GM12878 (cell line): ENCODE results near the gene FOXR1. TPM values are rescaled to one million over a fixed set of nuclear protein-coding genes. Genes with fewer than 3 reads are reported as not detected.

ENCODE experiments used
- ATAC-seq: fragments of 200-7000 bp; cut with Tn5 transposase; 3 replicates; pipeline ENCODE4 v1.9.1; 2020; ENCODE audit warnings: mild to moderate bottlenecking, moderate library complexity
- BruUV-seq: library from RNA; stranded (reverse); fragments of 400-500 nt; replicated peaks from 2 replicates; lab custom pipeline; 2021; lab: Mats Ljungman, UMichigan
- CTCF ChIA-PET: fragments of 300-600 bp; sonication (Branson Sonifier 250); formaldehyde crosslinking; extraction: SDS; loops from one replicate; lab custom pipeline; 2021; ENCODE audit warnings: inconsistent platforms; lab: Yijun Ruan, JAX
- POLR2A ChIA-PET: fragments of 350-600 bp; formaldehyde crosslinking; extraction: SDS; loops from one replicate; lab custom pipeline; 2021; ENCODE audit warnings: inconsistent platforms; lab: Charles Lee
- RAD21 ChIA-PET: fragments of 300-600 bp; sonication (Branson Sonifier 250); formaldehyde crosslinking; loops from one replicate; lab custom pipeline; 2023; ENCODE audit warnings: antibody characterized with exemption; ENCODE audit not compliant: unreplicated experiment; lab: Charles Lee
- SMC1A ChIA-PET: fragments of 300-600 bp; sonication (Branson Sonifier 250); formaldehyde crosslinking; loops from one replicate; lab custom pipeline; 2023; ENCODE audit not compliant: unreplicated experiment, uncharacterized antibody; lab: Charles Lee
- DNase-seq: peaks from one replicate; pipeline ENCODE4 v3.0.0-alpha.2; 2011; ENCODE audit warnings: low read depth, low spot score
- FAIRE-seq: peaks from 3 replicates; lab custom pipeline; 2011; peaks lifted over from hg19 to GRCh38; lab: Jason Lieb, UNC
- H2AFZ ChIP-seq: 2 replicates; pipeline ENCODE4 v1.6.0; 2011; ENCODE audit warnings: low read depth, low read length, control low read depth; ENCODE audit not compliant: control insufficient read depth
- H3K27ac ChIP-seq: 2 replicates; pipeline ENCODE4 v1.5.1; 2011; ENCODE audit warnings: control low read depth; ENCODE audit not compliant: control insufficient read depth, insufficient read depth
- H3K27me3 ChIP-seq, 2 experiments: replicated peaks in 1 of 2; 2 replicates each; pipeline versions ENCODE4 v1.6.0 to v1.6.1; 2011; ENCODE audit warnings: low read length in 1 of 2; ENCODE audit not compliant: control insufficient read depth in 2 of 2, insufficient read depth in 2 of 2
- H3K36me3 ChIP-seq, 2 experiments: 2 replicates each; pipeline ENCODE4 v1.5.1; 2011; ENCODE audit warnings: low read length in 1 of 2; ENCODE audit not compliant: control insufficient read depth in 2 of 2, insufficient read depth in 2 of 2
- H3K4me1 ChIP-seq: 2 replicates; pipeline ENCODE4 v1.6.1; 2011; ENCODE audit warnings: mild to moderate bottlenecking, low read length, moderate library complexity, mixed read lengths; ENCODE audit not compliant: control insufficient read depth, insufficient read depth
- H3K4me2 ChIP-seq: 2 replicates; pipeline ENCODE4 v1.6.0; 2011; ENCODE audit warnings: control low read depth; ENCODE audit not compliant: control insufficient read depth, insufficient read depth
- H3K4me3 ChIP-seq: fragments of 200-600 bp; sonication (generic); 2 replicates; pipeline ENCODE4 v1.5.1; 2016
- H3K79me2 ChIP-seq: 2 replicates; pipeline ENCODE4 v1.6.0; 2011; ENCODE audit warnings: low read length; ENCODE audit not compliant: control insufficient read depth, insufficient read depth
- H3K9ac ChIP-seq: 2 replicates; pipeline ENCODE4 v1.8.0; 2011; ENCODE audit warnings: low read length, control low read depth, mixed read lengths; ENCODE audit not compliant: control insufficient read depth, insufficient read depth
- H3K9me3 ChIP-seq: replicated peaks from 3 replicates; pipeline ENCODE4 v1.5.1; 2011; ENCODE audit warnings: mild to moderate bottlenecking, low read length; ENCODE audit not compliant: control insufficient read depth, insufficient read depth
- H4K20me1 ChIP-seq: 2 replicates; pipeline ENCODE4 v1.6.0; 2011; ENCODE audit not compliant: control insufficient read depth, insufficient read depth
- FOXK2 ChIP-seq: fragments of 450-650 bp; IDR thresholded peaks from 2 replicates; pipeline ENCODE4 v1.6.1; 2017; ENCODE audit warnings: mild to moderate bottlenecking, moderate library complexity
- HDAC2 ChIP-seq: fragments of 200-600 bp; sonication (generic); IDR thresholded peaks from 2 replicates; pipeline ENCODE4 v1.6.1; 2017
- POLR2A ChIP-seq: IDR thresholded peaks from 2 replicates; pipeline ENCODE4 v1.6.1; 2011; ENCODE audit warnings: low read depth, mild to moderate bottlenecking, low read length
- WGBS: methylation state at CpG from one replicate; pipeline ENCODE4 v1.1.6; 2016; ENCODE audit warnings: low lambda C conversion rate; ENCODE audit not compliant: insufficient replicate concordance, insufficient coverage; ENCODE audit errors: missing lambda C conversion rate; 5-methylcytosine and 5-hydroxymethylcytosine counted together
- in situ Hi-C: fragments of 300-500 bp; cut with MboI; formaldehyde crosslinking; loops from 9 replicates; pipeline ENCODE4 v1.14.3; 2018; ENCODE audit warnings: mixed read lengths
- intact Hi-C: fragments of 100-400 bp; cut with micrococcal nuclease; formaldehyde crosslinking; loops from one replicate; pipeline ENCODE4 v1.14.2; 2022; ENCODE audit not compliant: unreplicated experiment
- polyA plus RNA-seq, 11 experiments: library from polyadenylated mRNA; depleted of rRNA in 4 of 11; unstranded in 6 of 11; stranded (reverse) in 5 of 11; fragments of >200 nt; fragmentation: Nextera tagmentation in 4 of 11; fragmentation: Illumina TruSeq in 1 of 11; extraction: Ambion mirVana in 4 of 11; extraction: Trizol in 1 of 11; gene quantifications; 1 replicate in 1 of 11; 2 replicates in 10 of 11; pipeline versions ENCODE4 v1.2.1 to v1.2.3, GENCODE V29; 2011 to 2016; ENCODE audit warnings: inconsistent platforms in 2 of 11, missing spikeins in 2 of 11, low read depth in 1 of 11
- total RNA-seq, 4 experiments: library from RNA; depleted of rRNA in 3 of 4; stranded (reverse); fragments of >200 nt in 3 of 4; fragmentation: Illumina TruSeq in 1 of 4; extraction: Trizol in 1 of 4; gene quantifications; 2 replicates each; pipeline versions ENCODE4 v1.2.1 to v1.2.3, GENCODE V29; 2013 to 2021

FOXR1 gene
- total and polyA plus RNA-seq, 10 of the 15 experiments (the other 5 are each of a cell fraction or from before 2014, with no cell fraction given) = not detected

DNA sequence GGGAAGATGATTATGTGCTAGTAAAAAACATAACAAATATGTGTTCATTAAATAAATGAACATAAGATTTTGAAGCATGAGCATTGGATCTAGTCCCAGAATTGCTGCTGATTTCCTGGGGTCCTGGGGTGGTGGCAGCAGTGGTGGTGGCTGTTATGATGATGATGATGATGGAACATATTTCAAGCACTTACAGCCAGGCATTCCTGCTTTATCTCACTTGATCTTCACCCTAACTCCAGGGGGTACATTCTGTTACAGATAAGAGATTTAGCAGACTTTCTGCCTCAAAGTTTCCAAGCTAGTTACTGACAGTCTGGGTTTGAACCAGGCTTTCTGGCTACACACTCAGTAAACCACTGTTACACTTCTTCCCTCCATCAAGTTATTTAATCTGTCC, 52.2 kb downstream of the FOXR1 start:
- H3K27ac ChIP-seq = no peak overlapping the region
- no peaks in the 10 kb centered on the region for H4K20me1 ChIP-seq
- H3K36me3 ChIP-seq = peaks cover 5 to 9% of the 10 kb centered on the region in 2 experiments; a peak in 3 of 4 replicates
- H3K9me3 ChIP-seq = no peaks in the 10 kb centered on the region
- peaks cover 4% of the 10 kb centered on the region for H3K4me1 ChIP-seq
- no TSS peak for BruUV-seq
- ATAC-seq = no peak
- RAD21 ChIA-PET = no interaction called here
- TF ChIP-seq FOXK2 = no peak
- TF ChIP-seq, all 136 proteins: peak for 0
- Histone ChIP-seq H2AFZ (no peak overlapping the region), H3K79me2 (peaks cover 20% of the 10 kb centered on the region), H3K4me3 (no peak overlapping the region), H3K9ac (no peak overlapping the region), H3K4me2 (no peak overlapping the region), H3K27me3 (no peaks in the 10 kb centered on the region)
- ChIA-PET CTCF (interaction anchor here (1.2 to 1.4 kb wide), 3 partner anchors 8 to 61 kb away, joined by 3 to 5 read pairs (median 4); partner anchors contain the start of gene HMBS), SMC1A (interaction anchor here (0.7 to 1.6 kb wide), 3 partner anchors 31 to 299 kb away, joined by 3 read pairs; no protein-coding TSS in a partner anchor), POLR2A (interaction anchor here (2.2 kb wide), 1 partner anchor 28 kb away, joined by 14 read pairs; no protein-coding TSS in a partner anchor)
- DNase-seq (no peak), FAIRE-seq (no peak)
- in situ Hi-C loops (no loop called here), intact Hi-C loops (no loop called here)

GRCh38 chr11:119024430-119025098, 53.0 kb downstream of the FOXR1 start:
- in situ Hi-C loops = no loop called here

More at GRCh38 chr11:119024430-119025098, 53.0 kb downstream of the FOXR1 start:
- no peak overlapping the region for H3K27ac ChIP-seq
- H3K27me3 ChIP-seq = no peaks in the 10 kb centered on the region
- TF ChIP-seq POLR2A (0 out of 2 replicates have a peak, but pooled peaks have one; percentile 15), HDAC2 (no peak)
- H3K9ac ChIP-seq = no peak overlapping the region
- no TSS peak for BruUV-seq
- H3K36me3 ChIP-seq = peaks cover 5 to 9% of the 10 kb centered on the region in 2 experiments; a peak in 3 of 4 replicates
- ChIA-PET POLR2A (interaction anchor here (0.6 to 2.2 kb wide), 2 partner anchors 27 to 202 kb away, joined by 3 to 14 read pairs; no protein-coding TSS in a partner anchor), CTCF (interaction anchor here (1.0 kb wide), 1 partner anchor 41 kb away, joined by 3 read pairs; no protein-coding TSS in a partner anchor), RAD21 (no interaction called here), SMC1A (interaction anchor here (0.7 to 1.6 kb wide), 3 partner anchors 31 to 299 kb away, joined by 3 read pairs; no protein-coding TSS in a partner anchor)
- no peaks in the 10 kb centered on the region for H3K9me3 ChIP-seq
- intact Hi-C loops = no loop called here
- H3K4me1 ChIP-seq = peaks cover 12% of the 10 kb centered on the region
- ATAC-seq = no peak
- DNase-seq = no peak
- H3K4me2 ChIP-seq = no peak overlapping the region
- no peak overlapping the region for H2AFZ ChIP-seq
- no peak for FAIRE-seq
- 98% methylated on average over 15 of the region's 15 CpGs for WGBS
- no peak overlapping the region for H3K4me3 ChIP-seq
- H4K20me1 ChIP-seq = no peaks in the 10 kb centered on the region
- H3K79me2 ChIP-seq = peaks cover 17% of the 10 kb centered on the region
